GM23248 (cell line): ENCODE results near the gene DPM1. TPM values are rescaled to one million over a fixed set of nuclear protein-coding genes. Genes with fewer than 3 reads are reported as not detected.

Experiments used
- DNase-seq: peaks from one replicate; pipeline ENCODE4 v3.0.0-alpha.2; 2015
- H2AFZ ChIP-seq: fragments of 200-600 bp; sonication (generic); 2 replicates; pipeline ENCODE4 v1.6.1; 2016; ENCODE audit warnings: antibody characterized with exemption
- H3F3A ChIP-seq: fragments of 200-600 bp; sonication (generic); 2 replicates; pipeline ENCODE4 v1.6.1; 2016; ENCODE audit warnings: mild to moderate bottlenecking, antibody characterized with exemption, mixed run types; ENCODE audit not compliant: insufficient read depth
- H3K27ac ChIP-seq: fragments of 200-600 bp; sonication (generic); 2 replicates; pipeline ENCODE4 v1.5.1; 2016; ENCODE audit warnings: mild to moderate bottlenecking
- H3K27me3 ChIP-seq: fragments of 200-600 bp; sonication (generic); replicated peaks from 2 replicates; pipeline ENCODE4 v1.6.1; 2016; ENCODE audit warnings: mild to moderate bottlenecking; ENCODE audit not compliant: insufficient read depth
- H3K36me3 ChIP-seq: fragments of 200-600 bp; sonication (generic); 2 replicates; pipeline ENCODE4 v1.6.1; 2016; ENCODE audit warnings: low read depth, mild to moderate bottlenecking
- H3K4me1 ChIP-seq: fragments of 200-600 bp; sonication (generic); 2 replicates; pipeline ENCODE4 v1.6.1; 2016; ENCODE audit warnings: mild to moderate bottlenecking; ENCODE audit not compliant: insufficient read depth
- H3K4me2 ChIP-seq: fragments of 200-600 bp; sonication (generic); one replicate; pipeline ENCODE4 v1.6.1; 2016; ENCODE audit warnings: mild to moderate bottlenecking; ENCODE audit not compliant: unreplicated experiment
- H3K4me3 ChIP-seq: fragments of 200-600 bp; sonication (generic); 2 replicates; pipeline ENCODE4 v1.5.1; 2016; ENCODE audit warnings: mild to moderate bottlenecking
- H3K79me2 ChIP-seq: fragments of 200-600 bp; sonication (generic); 2 replicates; pipeline ENCODE4 v1.6.1; 2016; ENCODE audit warnings: mild to moderate bottlenecking; ENCODE audit not compliant: insufficient read depth
- H3K9ac ChIP-seq: fragments of 200-600 bp; sonication (generic); 2 replicates; pipeline ENCODE4 v1.6.1; 2016; ENCODE audit warnings: mild to moderate bottlenecking
- H3K9me2 ChIP-seq: fragments of 200-600 bp; sonication (generic); 2 replicates; pipeline ENCODE4 v1.6.1; 2016; ENCODE audit warnings: mixed run types, mild to moderate bottlenecking, moderate library complexity; ENCODE audit not compliant: insufficient read depth
- H3K9me3 ChIP-seq: fragments of 200-600 bp; sonication (generic); one replicate; pipeline ENCODE4 v1.6.1; 2017; ENCODE audit warnings: low read depth
- H4K20me1 ChIP-seq: fragments of 200-600 bp; sonication (generic); 2 replicates; pipeline ENCODE4 v1.6.0; 2016; ENCODE audit not compliant: insufficient read depth
- EZH2 ChIP-seq: fragments of 200-600 bp; sonication (generic); IDR thresholded peaks from 2 replicates; pipeline ENCODE4 v1.6.1; 2018; ENCODE audit warnings: antibody characterized with exemption, mild to moderate bottlenecking; ENCODE audit not compliant: insufficient read depth, poor library complexity, severe bottlenecking
- EZH2phosphoT487 ChIP-seq: fragments of 200-600 bp; sonication (generic); IDR thresholded peaks from 2 replicates; pipeline ENCODE4 v1.6.1; 2018; ENCODE audit warnings: antibody characterized with exemption, moderate library complexity, mild to moderate bottlenecking, low read depth; ENCODE audit not compliant: insufficient read depth
- WGBS, 2 experiments: methylation state at CpG; one replicate each; pipeline ENCODE4 v1.1.6; 2015 to 2017; ENCODE audit warnings: low lambda C conversion rate in 2 of 2, low coverage in 1 of 2; ENCODE audit errors: missing lambda C conversion rate in 2 of 2; 5-methylcytosine and 5-hydroxymethylcytosine counted together
- in situ Hi-C: fragments of 300-500 bp; cut with MboI; formaldehyde crosslinking; loops from 2 replicates; pipeline ENCODE4 v1.15.0; 2020
- polyA plus RNA-seq: library from polyadenylated mRNA; unstranded; fragments of >200 nt; fragmentation: Nextera tagmentation; extraction: Ambion mirVana; gene quantifications from 2 replicates; pipeline ENCODE4 v1.2.1, GENCODE V29; 2016
- total RNA-seq: library from RNA; depleted of rRNA; stranded (reverse); fragments of >200 nt; shearing (Covaris generic); gene quantifications from 2 replicates; pipeline ENCODE4 v1.2.3, GENCODE V29; 2014

The DPM1 gene
- total and polyA plus RNA-seq, 2 experiments from 2014 or later = 93.1 to 127 TPM

DNA sequence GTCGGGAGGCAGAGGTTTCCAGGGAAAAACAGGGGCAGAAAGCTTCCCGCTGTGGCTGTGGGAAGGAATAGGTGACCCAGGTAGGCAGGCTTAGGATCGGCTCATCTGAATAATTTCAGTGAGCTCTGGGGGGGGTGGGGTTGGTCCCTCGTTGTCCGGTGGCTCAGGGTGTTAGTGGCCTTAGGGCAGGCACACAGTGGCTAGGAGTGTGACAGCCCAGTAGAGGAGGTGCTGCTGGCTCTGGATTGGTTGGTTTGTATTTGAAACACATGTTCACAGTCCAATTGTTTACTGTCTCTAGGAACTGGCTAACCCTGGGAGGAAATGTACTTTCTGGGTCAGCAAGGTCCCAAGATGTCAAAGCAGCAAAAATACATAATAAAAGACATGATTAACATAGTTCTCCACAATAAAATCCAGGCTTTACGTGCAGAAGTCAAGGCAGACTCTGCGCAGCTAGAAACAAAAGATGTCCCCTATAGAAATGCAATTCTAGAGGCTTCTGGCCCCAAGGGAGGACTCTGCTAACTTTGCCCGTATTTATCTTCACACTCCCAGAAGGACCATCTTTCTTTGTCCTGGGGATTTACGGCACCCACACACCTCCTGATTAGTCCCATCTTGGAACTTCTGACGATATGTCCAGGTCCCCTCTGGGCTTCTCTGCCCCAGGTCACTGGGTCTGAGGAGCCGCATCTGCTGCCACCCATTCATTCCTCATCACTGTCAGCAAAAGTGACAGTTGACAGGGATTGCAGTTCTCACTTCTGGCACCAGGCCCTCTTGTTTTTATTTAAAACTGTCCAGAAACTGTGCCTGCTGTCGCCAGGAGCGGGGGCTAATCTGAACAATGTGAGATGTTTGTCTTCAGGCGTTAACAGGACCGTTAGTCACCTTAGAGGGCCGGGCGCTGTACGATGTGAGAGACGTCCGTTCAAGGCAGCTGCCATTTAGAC lies 19.0 kb upstream of the DPM1 start:
- TF ChIP-seq EZH2 (no peak), EZH2phosphoT487 (no peak)
- Histone ChIP-seq H3K36me3 (no peaks in the 10 kb centered on the region), H3F3A (peaks cover 23% of the 10 kb centered on the region), H3K9ac (no peak overlapping the region), H3K9me3 (no peaks in the 10 kb centered on the region), H3K79me2 (no peaks in the 10 kb centered on the region), H3K4me2 (no peak overlapping the region), H3K4me1 (peaks cover 21% of the 10 kb centered on the region), H3K4me3 (no peak overlapping the region), H3K9me2 (no peaks in the 10 kb centered on the region), H3K27ac (no peak overlapping the region), H3K27me3 (no peaks in the 10 kb centered on the region), H2AFZ (no peak overlapping the region), H4K20me1 (no peaks in the 10 kb centered on the region)
- in situ Hi-C loops = loop anchor here (25.0 kb wide), 2 partner anchors 810 to 1110 kb away; no protein-coding TSS in a partner anchor
- 51 to 58% methylated on average over 20 of the region's 20 CpGs for WGBS, 2 experiments
- DNase-seq = no peak

DNA sequence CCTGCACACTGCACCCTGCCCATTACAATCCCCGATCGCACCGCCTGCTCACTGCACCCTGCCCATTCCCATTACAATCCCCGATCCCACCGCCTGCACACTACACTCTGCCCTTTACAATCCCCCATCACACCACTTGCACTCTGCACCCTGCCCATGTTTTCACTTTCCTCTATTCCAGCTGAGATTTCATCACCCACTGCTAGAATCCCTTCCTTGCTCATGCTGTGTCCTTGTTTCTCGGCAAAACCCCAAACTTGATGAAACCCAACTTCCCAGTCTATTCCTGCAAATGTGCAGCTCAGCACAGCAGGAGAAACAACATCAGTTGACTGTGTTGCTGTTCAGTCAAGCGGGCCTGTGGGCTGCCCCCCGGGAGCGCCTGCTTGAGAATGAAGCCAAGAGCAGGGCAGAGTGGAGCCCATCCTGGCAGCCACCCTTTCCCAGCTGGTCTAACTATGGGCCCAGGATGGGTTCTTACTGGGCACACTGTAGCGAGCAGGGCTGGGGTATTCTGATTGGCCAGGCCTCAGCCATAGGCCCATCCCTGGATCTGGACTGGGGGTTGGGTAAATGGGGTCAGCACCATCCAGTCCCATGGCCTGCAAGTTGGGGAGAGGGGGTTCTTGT lies 17.5 kb upstream of the DPM1 start:
- no peak for TF ChIP-seq EZH2phosphoT487
- TF ChIP-seq EZH2 = no peak
- no peak for DNase-seq
- H3K27ac ChIP-seq = no peak overlapping the region
- no peak overlapping the region for H2AFZ ChIP-seq
- no peaks in the 10 kb centered on the region for H3K36me3 ChIP-seq
- no peaks in the 10 kb centered on the region for H3K9me3 ChIP-seq
- in situ Hi-C loops = loop anchor here (25.0 kb wide), 2 partner anchors 811 to 1111 kb away; no protein-coding TSS in a partner anchor
- 88 to 90% methylated on average over 10 of the region's 10 CpGs for WGBS, 2 experiments
- no peaks in the 10 kb centered on the region for H3K9me2 ChIP-seq
- peaks cover 12% of the 10 kb centered on the region for H3K4me1 ChIP-seq
- no peaks in the 10 kb centered on the region for H3K79me2 ChIP-seq
- no peaks in the 10 kb centered on the region for H4K20me1 ChIP-seq
- H3K4me2 ChIP-seq = no peak overlapping the region
- H3K27me3 ChIP-seq = no peaks in the 10 kb centered on the region
- H3F3A ChIP-seq = peaks cover 14% of the 10 kb centered on the region
- no peak overlapping the region for H3K4me3 ChIP-seq
- H3K9ac ChIP-seq = no peak overlapping the region

GRCh38 chr20:50969912-50970311 lies 11.6 kb upstream of the DPM1 start:
- no peaks in the 10 kb centered on the region for H4K20me1 ChIP-seq
- H3K4me1 ChIP-seq = no peaks in the 10 kb centered on the region
- no peak overlapping the region for H2AFZ ChIP-seq
- no peak for DNase-seq
- H3F3A ChIP-seq = no peaks in the 10 kb centered on the region
- no peaks in the 10 kb centered on the region for H3K79me2 ChIP-seq
- H3K27me3 ChIP-seq = no peaks in the 10 kb centered on the region
- TF ChIP-seq EZH2 (no peak), EZH2phosphoT487 (no peak)
- no peak overlapping the region for H3K4me3 ChIP-seq
- no peaks in the 10 kb centered on the region for H3K9me2 ChIP-seq
- H3K27ac ChIP-seq = no peak overlapping the region
- 52 to 56% methylated on average over 8 of the region's 8 CpGs for WGBS, 2 experiments
- H3K4me2 ChIP-seq = no peak overlapping the region
- in situ Hi-C loops = no loop called here
- H3K9ac ChIP-seq = no peak overlapping the region
- H3K9me3 ChIP-seq = no peaks in the 10 kb centered on the region
- H3K36me3 ChIP-seq = no peaks in the 10 kb centered on the region

- Histone ChIP-seq H3K36me3 (no peaks in the 10 kb centered on the region), H3K9ac (no peak overlapping the region), H3K4me2 (no peak overlapping the region), H3K79me2 (no peaks in the 10 kb centered on the region), H3K4me1 (no peaks in the 10 kb centered on the region), H2AFZ (no peak overlapping the region), H4K20me1 (no peaks in the 10 kb centered on the region), H3K9me2 (no peaks in the 10 kb centered on the region), H3F3A (no peaks in the 10 kb centered on the region), H3K4me3 (no peak overlapping the region), H3K27ac (no peak overlapping the region), H3K9me3 (no peaks in the 10 kb centered on the region), H3K27me3 (no peaks in the 10 kb centered on the region)
- TF ChIP-seq EZH2phosphoT487 = no peak
- TF ChIP-seq EZH2 = no peak
- DNase-seq = no peak
- WGBS, 2 experiments = 75% methylated on average over 5 of the region's 5 CpGs
- in situ Hi-C loops = no loop called here
Observed at GRCh38 chr20:50969435-50969834, 11.1 kb upstream of the DPM1 start.
